HG03457 (cell line): ENCODE results near the gene SLC30A7.
"Not testable (repeated sequence)": the region's sequence is repeated elsewhere in the genome, so short reads cannot be mapped to it uniquely, and the experiment has no call there.

ENCODE experiments used
- ATAC-seq: cut with Tn5 transposase; IDR thresholded peaks from one replicate; pipeline ENCODE4 v1.9.1; 2021; ENCODE audit warnings: moderate number of reproducible peaks; ENCODE audit not compliant: unreplicated experiment

Gene SLC30A7

GRCh38 chr1:100936194-100936967 lies 40.5 kb downstream of the SLC30A7 start:
- ATAC-seq = no peak

- ATAC-seq = no peak
These were observed 45.2 kb downstream of the SLC30A7 start for GRCh38 chr1:100941098-100941527.

GRCh38 chr1:100941580-100942216 lies 45.8 kb downstream of the SLC30A7 start:
- no peak for ATAC-seq

- no peak for ATAC-seq
These were observed 46.6 kb downstream of the SLC30A7 start for GRCh38 chr1:100942304-100943046.

GRCh38 chr1:100943533-100943932 lies 47.6 kb downstream of the SLC30A7 start:
- ATAC-seq = no peak

GRCh38 chr1:100946064-100946463 lies 50.2 kb downstream of the SLC30A7 start:
- not testable (repeated sequence) for ATAC-seq

- ATAC-seq = not testable (repeated sequence)
These were observed 51.9 kb downstream of the SLC30A7 start for GRCh38 chr1:100947816-100948215.

- not testable (repeated sequence) for ATAC-seq
These were observed 53.0 kb downstream of the SLC30A7 start for GRCh38 chr1:100948721-100949405.

- peak; percentile 63 for ATAC-seq
These were observed 53.7 kb downstream of the SLC30A7 start for GRCh38 chr1:100949515-100950158.

GRCh38 chr1:100950337-100950736 lies 54.4 kb downstream of the SLC30A7 start:
- ATAC-seq = no peak

- no peak for ATAC-seq
These were observed 54.9 kb downstream of the SLC30A7 start for GRCh38 chr1:100950781-100951180.

GRCh38 chr1:100952104-100952745 lies 56.3 kb downstream of the SLC30A7 start:
- ATAC-seq = no peak

- not testable (repeated sequence) for ATAC-seq
These were observed 57.1 kb downstream of the SLC30A7 start for GRCh38 chr1:100952970-100953369.

- ATAC-seq = no peak
These were observed 58.3 kb downstream of the SLC30A7 start for GRCh38 chr1:100953960-100954730.

GRCh38 chr1:100955322-100955721 lies 59.4 kb downstream of the SLC30A7 start:
- no peak for ATAC-seq

GRCh38 chr1:100959502-100960060 lies 63.7 kb downstream of the SLC30A7 start:
- no peak for ATAC-seq

GRCh38 chr1:100960098-100960497 lies 64.2 kb downstream of the SLC30A7 start:
- ATAC-seq = no peak

- ATAC-seq = no peak
These were observed 72.7 kb downstream of the SLC30A7 start for GRCh38 chr1:100968621-100969020.

- ATAC-seq = no peak
These were observed 73.4 kb downstream of the SLC30A7 start for GRCh38 chr1:100969327-100969726.
